Measurements from ENCODE around the gene RPP40.

DNA sequence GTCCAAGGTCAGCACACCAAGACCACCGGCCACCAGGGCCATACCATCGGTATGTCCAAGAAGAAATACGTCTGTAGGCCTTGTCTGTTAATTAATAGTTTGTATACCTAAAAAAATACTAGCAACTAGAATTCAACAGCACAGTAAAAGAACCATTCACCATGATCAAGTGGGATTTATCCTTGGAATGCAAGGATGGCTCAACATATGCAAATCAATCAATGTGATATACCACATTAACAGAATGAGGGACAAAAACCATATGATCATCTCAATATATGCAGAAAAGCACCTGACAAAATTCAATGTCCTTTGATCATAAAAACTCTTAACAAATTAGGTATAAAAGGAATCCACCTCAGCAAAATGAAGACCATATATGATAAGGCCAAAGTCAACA is 24.4 kb downstream of the RPP40 start:
- TF ChIP-seq, protein P1, sequence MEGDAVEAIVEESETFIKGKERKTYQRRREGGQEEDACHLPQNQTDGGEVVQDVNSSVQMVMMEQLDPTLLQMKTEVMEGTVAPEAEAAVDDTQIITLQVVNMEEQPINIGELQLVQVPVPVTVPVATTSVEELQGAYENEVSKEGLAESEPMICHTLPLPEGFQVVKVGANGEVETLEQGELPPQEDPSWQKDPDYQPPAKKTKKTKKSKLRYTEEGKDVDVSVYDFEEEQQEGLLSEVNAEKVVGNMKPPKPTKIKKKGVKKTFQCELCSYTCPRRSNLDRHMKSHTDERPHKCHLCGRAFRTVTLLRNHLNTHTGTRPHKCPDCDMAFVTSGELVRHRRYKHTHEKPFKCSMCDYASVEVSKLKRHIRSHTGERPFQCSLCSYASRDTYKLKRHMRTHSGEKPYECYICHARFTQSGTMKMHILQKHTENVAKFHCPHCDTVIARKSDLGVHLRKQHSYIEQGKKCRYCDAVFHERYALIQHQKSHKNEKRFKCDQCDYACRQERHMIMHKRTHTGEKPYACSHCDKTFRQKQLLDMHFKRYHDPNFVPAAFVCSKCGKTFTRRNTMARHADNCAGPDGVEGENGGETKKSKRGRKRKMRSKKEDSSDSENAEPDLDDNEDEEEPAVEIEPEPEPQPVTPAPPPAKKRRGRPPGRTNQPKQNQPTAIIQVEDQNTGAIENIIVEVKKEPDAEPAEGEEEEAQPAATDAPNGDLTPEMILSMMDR (conservative IDR thresholded peaks at IDR 0.05; ENCODE audit: low read depth, low read length): no peak
- TF ChIP-seq EZH2 (IDR thresholded peaks at IDR 0.05; ENCODE audit: borderline replicate concordance, low read depth, low read length, poor library complexity, severe bottlenecking): no peak

All from A673 (cell line).